ENCODE results near the gene UGGT1. TPM values are rescaled to one million over a fixed set of nuclear protein-coding genes. Genes with fewer than 3 reads are reported as not detected.
"Not testable (repeated sequence)": the region's sequence is repeated elsewhere in the genome, so short reads cannot be mapped to it uniquely, and the experiment has no call there.

Gene UGGT1
- total RNA-seq, 1 donor from 2014 or later: 28.6 TPM

DNA sequence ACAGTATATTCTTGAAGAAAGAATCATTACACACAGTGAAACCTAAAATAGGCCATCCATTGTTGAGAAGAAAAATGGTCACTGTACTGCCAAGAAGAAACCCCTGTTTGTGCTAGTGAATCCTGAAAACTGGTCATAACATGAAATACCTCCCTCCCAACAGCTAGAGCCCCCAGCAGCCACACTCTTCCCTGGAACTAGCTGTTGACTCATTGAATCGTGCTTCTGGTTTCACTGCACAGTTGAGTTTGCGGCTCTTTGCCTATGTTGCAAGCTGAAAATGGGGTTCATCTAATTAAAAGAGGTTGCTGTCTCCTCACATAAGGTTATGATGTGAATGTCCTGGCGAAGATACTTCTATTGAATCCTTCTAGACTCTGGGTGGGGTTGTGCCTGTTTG, 86.3 kb downstream of the UGGT1 start:
- no peak for DNase-seq (ENCODE audit: low spot score)

DNA sequence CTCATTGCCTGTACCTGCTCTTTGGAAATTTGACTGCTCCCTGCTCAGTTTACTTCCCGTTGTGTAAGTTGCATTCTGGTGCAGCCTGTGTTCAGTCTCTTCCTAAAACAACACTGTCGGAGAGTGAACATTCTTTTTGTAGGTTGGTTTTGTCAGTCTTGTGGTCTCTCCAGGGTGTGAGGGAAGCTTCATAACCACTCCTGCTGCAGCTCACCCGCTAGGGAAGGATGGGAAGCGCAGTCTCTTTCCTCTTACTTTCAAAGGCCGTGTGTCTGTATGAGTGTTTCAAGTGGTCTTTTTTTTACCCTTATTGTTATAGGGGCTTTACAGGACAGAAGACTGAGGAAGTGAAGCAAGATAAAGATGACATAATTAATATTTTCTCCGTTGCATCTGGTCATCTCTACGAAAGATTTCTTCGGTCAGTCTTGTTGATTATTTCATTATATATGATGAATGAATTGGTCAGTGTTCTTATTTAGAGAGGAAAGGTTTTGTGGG, 87.2 kb downstream of the UGGT1 start:
- peak; percentile 15 for DNase-seq (ENCODE audit: low spot score)

DNA sequence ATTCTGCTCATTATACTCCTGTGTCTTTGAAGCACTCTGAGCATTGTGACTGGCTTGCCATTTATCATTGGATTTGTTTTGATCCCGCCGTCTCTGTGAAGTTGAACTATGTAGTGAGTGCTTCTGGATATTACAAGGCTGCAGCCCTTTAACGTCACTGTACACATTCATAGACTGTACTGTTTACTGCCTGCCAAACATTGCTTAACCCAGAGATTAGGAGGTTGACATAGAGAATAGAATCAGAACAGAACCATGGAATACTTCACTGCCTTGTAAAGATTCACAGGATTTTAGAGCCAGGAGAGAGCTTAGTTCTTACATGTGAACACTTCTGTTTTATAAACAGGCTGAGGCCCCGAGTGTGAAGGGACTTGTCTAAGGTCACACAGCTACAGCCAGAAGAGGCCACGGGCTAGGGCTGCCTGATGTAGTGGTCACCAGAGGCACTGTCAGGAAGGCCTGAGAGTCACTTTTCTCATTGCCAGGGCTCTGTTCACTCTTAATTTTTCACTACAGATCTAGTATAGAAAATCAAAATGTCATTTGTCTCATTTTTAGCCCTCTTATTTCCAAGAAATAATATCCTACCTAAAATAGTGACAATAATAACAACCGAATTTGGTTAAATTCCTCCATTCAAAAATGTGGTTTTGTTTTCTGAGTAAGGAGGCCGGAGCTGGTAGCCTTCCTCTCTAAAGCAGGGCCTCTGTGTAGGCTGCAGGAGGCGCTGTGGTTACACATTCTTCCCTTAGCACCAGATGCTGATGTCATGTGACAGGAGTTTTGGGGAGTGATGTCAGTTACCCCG, 87.9 kb downstream of the UGGT1 start:
- DNase-seq (ENCODE audit: low spot score): peak; percentile 96

DNA sequence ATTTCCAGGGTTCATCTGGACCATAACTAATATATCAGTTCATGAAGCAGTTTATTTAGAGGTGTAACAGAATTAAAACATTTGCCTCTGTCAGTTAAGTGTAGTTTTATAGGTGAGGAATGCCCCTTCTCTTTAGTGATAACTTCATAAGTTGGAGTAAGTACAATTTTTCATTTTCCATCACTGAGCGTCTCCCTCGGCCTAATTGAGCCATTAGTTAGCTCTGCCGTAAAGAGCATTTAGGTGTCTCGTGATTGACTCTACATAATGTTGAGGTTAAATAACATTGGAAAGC, 88.4 kb downstream of the UGGT1 start:
- no peak for DNase-seq (ENCODE audit: low spot score)

DNA sequence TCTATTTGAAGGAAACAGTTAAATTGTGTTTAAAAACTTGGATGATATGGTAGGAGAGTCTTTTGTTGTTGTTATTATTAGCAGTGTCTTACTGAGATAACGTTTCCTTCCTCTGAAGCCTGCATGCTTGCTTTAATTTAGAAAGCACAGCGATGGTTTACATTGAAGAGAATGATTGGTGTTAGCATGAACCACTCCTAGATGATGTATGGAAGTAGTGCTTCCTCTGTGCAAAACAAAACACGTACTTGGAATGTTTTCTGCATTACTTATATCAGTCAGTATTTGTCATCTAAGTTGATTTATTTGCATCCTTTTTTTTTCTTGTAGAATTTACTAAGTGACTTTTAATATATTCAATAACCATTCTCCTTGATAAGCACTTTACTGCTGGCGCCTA, 89.0 kb downstream of the UGGT1 start:
- no peak for DNase-seq (ENCODE audit: low spot score)

DNA sequence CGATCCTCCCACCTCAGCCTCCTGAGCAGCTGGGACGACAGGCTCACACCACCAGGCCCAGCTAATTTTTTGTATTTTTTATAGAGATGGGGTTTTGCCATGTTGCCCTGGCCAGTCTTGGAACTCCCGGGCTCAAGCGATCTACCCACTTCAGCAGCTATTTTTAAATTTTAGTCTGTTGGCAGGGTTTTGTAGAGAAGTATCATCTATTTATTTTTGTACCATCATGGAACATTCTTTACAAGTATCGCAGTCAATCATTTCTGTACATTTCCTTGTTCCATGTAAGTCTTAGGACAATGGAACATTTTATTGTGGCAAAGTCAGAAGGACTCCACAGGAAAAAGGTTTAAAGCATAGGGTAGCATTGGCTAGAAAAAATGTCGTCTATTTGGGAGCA, 94.6 kb downstream of the UGGT1 start:
- DNase-seq (ENCODE audit: low spot score): no peak

DNA sequence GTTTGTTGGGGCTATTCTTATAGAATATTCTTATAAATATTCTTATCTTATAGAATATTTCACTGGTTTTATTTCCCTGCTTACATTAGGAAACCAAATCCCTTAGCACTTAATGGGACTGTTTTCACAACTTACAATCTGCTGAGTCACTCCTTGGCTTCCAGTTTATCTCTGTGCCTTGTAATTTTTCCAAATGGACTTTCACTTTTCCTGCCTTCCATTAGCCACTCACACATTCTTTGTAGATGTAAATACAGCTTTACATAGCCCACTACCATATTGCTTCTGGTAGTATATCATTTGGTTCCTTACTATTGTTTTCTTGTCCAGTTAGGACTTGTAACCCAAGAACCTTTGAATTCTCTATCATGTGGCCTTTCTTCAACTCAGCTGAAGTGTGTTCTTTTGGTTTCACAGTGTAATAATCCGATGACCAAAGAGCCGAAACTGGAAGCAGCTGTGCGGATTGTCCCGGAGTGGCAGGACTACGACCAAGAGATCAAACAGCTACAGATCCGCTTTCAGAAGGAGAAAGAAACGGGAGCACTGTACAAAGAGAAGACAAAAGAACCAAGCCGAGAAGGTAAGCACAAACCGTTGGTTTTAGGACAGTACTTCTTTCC, 96.1 kb downstream of the UGGT1 start:
- no peak for DNase-seq (ENCODE audit: low spot score)

DNA sequence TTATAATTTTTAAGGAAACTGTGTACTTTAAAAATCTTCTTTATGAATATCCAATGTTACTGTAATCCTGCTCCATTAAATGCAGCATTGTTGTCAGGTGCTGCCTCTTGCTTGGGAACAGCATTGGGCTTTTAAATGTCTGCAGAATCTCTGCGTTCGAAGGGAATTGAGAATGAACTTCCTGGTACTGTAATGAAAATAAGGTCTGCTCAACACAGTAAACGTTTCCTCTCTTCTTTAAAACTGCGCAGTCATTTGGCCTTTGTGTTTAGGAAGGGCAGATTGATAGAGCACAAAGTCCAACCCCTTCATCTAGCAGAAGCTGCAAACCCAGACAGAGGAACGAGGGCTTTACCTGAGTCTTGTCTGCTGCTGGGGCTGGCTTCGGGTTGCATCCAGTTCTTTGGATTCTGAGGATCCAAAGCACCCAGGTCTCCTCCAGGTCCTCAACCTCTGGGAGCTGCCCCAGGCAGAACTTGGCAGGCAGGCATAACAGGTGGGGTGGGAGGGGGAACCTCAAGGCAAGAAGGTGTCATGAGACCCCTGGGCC, 104.5 kb downstream of the UGGT1 start:
- DNase-seq (ENCODE audit: low spot score): no peak

DNA sequence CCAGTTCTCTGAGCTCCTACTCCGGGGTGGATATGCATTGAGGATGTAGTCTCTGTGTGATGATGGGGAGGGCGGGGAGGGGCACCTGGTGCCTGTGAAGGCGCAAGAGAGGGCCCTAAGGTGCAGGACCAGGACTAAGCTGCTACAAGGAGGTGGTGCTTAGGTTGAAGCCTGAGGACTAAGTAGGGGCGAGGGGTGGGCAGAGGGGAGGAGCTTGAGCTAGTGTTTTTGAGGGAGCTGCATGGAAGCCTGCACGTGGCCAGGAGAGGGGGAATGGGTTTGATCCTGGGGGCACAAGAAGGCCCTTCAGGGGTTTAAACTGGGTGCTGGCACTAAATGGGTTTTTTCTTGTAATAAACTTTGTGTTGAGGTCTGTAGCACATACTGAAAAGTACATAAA, 105.0 kb downstream of the UGGT1 start:
- no peak for DNase-seq (ENCODE audit: low spot score)

DNA sequence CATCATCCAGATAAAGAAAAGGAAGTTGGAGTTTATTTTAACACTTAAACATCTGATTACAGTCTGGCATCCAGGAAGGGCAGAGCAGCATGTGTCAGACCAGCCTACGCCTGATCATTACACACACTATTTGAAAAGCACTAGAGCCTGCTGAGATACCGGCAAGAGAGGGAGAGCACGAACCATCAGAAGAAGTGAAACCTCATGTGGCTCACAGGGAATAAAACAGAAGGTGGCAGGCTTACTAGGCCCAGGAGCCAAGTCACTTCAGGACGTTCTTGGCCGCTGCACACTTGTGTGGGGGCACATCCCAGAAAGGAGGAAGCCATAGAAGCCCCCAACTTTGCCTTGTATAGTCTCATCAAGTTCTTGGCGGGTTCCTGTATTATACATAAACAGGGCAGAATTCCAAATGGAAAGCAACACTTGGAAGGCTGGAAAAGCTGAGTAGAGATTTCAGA, 105.5 kb downstream of the UGGT1 start:
- no peak for DNase-seq (ENCODE audit: low spot score)

DNA sequence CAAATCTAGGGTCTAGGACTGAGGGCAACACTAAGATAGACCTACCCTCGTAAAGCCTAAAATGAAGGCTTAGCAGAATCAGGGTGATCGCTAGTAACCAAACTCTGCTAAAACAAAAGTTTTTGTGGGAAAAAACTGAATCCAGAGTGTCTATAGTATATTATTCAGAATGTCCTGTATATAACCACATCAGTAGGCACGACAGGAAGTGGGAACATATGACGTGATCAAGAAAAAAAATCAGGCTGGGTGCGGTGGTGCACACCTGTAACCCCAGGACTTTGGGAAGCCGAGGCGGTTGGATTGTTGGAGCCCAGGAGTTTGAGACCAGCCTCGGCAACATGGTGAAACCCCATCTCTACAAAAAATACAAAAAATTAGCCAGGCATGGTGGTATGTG, 106.1 kb downstream of the UGGT1 start:
- no peak for DNase-seq (ENCODE audit: low spot score)

DNA sequence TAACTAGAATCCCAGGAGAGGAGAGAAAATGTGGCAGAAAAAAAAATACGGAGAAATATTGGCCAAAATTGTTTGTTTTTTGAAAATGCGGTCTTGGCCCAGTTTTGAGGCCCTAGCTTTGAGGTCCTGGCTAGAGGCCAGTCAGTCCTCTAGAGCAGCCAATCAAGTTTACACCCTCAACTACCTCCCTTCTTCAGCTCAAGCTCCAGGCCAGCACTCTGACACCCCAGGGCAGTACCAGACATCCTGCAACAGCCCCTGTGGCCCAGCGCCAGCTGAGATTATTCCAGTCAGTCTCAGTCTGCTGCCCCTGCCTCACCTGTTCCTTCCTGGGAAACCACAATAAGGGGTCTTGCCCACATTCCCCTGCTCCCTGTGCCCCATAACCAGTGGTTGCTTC, 107.7 kb downstream of the UGGT1 start:
- no peak for DNase-seq (ENCODE audit: low spot score)

DNA sequence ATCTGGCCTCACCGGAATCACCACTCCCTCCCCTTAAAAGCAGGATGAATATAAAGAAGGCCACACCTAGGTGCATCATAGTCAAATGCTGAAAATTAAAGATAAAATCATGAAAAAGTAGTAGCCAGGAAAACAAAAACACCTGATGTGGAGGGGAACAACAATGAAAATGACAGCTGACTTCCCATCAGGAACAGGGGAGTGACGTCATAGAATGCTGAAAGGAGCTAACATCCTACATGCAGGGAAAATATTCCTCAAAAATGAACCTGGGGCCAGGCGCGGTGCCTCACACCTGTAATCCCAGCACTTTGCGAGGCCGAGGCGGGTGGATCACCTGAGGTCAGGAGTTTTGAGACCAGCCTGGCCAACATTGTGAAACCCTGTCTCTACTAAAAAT, 108.1 kb downstream of the UGGT1 start:
- no peak for DNase-seq (ENCODE audit: low spot score)

DNA sequence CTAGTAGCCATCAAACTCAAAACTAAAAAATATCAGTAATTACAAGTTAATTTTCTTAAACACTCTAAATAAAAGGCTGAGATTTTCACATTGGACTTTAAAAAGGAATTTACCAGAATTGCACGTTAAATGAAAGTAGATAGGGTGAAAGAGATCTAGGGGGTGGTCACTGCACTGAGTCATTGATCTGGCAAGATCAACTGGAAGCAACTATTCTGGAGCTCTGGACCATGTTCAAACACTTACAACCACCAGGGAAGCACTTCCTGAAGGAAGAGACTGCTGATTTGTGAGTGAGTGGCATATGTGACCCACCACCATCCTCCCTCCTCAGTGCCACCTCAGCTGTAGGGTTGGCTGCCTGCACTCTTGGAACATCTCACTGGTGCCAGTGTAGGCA, 111.8 kb downstream of the UGGT1 start:
- DNase-seq (ENCODE audit: low spot score): no peak

DNA sequence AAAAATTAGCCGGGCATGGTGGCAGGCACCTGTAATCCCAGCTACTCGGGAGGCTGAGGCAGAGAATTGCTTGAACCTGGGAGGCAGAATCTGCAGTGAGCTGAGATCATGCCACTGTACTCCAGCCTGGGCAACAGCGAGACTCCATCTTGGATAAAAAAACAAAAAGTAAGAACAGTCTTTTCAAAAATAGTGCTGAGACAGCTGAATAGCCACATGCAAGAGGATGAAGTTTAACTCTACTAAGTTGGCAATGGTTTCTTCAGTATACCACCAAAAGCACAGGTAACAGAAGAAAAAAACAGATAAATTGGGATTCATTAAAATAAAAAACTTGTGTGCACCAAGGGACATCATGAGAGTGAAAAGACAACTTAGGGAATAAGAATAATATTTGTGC, 115.2 kb downstream of the UGGT1 start:
- DNase-seq (ENCODE audit: low spot score): no peak

DNA sequence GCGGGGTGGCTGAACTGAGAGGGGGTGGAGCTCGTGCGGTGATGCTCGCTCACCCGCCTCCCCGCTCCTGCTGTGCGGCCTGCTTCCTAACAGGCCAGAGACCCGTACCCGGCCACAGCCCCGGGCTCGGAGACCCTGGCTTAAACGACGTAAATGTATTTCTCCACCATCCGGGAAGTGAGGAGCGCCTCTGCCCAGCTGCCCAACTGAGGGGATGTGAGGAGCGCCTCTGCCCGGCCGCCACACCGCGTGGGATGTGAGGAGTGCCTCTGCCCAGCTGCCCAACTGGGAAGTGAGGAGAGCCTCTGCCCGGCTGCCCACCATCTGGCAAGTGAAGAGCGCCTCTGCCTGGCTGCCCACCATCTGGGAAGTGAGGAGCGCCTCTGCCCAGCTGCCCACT, 117.0 kb downstream of the UGGT1 start:
- DNase-seq (ENCODE audit: low spot score): no peak

DNA sequence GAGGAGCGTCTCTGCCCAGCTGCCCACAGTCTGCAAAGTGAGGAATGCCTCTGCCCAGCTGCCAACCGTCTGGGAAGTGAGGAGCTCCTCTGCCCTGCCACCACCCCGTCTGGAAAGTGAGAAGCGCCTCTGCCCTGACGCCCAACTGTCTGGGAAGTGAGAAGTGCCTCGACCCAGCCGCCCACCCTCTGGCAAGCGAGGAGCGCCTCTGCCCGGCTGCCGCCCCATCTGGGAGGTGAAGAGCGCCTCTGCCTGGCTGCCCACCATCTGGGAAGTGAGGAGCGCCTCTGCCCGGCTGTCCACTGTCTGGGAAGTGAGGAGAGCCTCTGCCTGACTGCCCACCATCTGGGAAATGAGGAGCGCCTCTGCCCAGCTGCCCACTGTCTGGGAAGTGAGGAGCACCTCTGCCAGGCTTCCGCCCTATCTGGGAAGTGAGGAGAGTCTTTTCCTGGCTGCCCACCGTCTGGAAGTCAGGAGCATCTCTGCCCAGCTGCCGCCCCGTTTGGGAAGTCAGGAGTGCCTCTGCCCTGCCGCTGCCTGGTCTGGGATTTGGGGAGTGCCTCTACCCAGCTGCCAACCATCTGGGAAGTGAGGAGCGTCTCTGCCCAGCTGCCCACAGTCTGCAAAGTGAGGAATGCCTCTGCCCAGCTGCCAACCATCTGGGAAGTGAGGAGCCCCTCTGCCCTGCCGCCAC, 117.8 kb downstream of the UGGT1 start:
- DNase-seq (ENCODE audit: low spot score): not testable (repeated sequence)

DNA sequence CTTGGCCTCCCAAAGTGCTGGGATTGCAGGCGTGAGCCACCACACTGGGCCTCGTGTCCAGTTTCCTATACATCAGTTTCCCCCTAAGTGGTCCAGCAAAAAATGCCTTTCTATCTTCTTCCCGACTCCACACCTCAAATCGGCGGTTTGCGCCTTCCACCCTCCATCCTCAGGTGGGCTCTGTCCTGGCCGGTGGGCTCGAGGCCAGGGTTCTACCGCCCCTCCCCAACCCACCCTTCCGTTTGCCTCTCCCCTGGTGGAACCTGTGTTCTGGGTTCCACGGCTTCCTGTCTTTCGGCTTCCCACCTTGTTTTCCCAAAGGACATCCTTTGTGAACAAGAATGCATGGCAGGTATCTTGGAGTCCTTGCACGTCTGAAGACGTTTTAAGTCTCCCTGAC, 123.3 kb downstream of the UGGT1 start:
- no peak for DNase-seq (ENCODE audit: low spot score)

DNA sequence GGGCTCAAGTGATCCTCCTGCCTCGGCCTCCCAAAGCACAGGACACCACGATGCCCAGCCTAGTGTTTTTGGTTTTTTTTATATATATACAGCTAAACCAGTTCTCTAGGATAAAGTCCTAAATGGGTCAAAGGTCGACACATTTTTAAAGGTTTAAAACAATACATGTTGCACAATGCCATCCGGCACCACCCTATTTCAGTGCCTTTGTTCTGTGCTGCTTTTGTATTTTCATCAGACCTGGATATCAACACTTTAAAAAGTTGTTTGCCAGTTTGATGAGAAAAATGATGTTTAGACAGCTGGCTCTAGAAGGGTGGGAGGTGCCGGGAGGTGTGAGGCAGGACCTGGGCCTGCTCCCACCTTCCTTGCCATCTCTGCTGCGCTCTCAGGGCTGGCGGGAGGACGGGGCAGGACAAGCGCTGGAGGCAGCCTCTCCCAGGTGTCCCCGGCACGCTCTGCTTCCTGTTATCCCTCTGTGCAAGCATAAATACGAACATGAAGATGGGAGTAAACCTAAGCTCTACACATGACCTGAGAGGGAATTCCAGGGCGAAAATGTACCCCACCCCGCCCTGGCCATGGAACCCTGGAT, 124.0 kb downstream of the UGGT1 start:
- no peak for DNase-seq (ENCODE audit: low spot score)

DNA sequence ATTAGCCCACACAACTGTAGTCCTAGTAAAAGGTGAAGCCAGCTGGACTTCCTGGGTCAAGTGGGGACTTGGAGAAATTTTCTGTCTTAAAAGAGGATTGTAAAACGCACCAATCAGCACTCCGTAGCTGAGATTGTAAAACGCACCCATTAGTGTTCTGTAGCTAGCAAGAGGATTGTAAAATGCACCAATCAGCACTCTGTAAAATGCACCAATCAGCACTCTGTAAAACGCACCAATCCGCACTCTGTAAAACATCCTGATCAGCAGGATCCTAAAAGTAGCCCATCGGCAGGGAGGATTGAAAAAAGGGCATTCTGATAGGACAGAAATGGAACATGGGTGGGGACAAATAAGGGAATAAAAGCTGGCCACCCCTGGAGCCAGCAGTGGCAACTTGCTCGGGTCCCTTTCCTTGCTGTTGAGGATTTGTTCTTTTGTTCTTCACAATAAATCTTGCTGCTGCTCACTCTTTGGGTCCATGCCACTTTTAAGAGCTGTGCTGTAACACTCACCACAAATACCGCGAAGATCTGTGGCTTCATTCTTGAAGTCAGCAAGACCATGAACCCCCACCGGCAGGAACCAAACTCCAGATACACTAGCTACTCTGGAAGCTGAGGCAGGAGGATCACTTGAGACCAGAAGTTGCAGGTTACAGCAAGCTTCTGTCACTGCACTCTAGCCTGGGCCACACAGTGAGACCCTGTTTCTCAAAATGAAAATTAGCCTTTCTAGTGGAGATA, 125.1 kb downstream of the UGGT1 start:
- DNase-seq (ENCODE audit: low spot score): no peak

DNA sequence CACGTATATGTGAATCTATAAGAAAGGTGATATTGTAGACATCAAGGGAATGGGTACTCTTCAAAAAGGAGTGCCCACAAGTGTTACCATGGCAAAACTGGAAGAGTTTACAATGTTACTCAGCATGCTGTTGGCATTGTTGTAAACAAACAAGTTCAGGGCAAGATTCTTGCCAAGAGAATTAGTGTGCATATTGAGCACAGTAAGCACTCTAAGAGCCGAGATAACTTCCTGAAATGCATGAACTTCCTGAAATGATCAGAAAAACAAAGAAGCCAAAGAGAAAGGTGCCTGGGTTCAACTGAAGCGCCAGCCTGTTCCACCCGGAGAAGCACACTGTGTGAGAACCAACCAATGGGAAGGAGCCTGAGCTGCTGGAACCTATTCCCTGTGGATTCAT, 126.7 kb downstream of the UGGT1 start:
- DNase-seq (ENCODE audit: low spot score): no peak

Data from umbilical cord (tissue), 2 donors.